Neural crest cell (in vitro differentiated cells): ENCODE results near the gene ERGIC3. TPM values are rescaled to one million over a fixed set of nuclear protein-coding genes. Genes with fewer than 3 reads are reported as not detected.

Experiments
- DNase-seq: peaks from one replicate; pipeline ENCODE4 v3.0.0; 2021; ENCODE audit warnings: low read depth, mixed read lengths, low spot score
- H3K27ac Mint-ChIP-seq: one replicate; pipeline ENCODE4 v1.8.0; 2021; ENCODE audit warnings: mild to moderate bottlenecking, mixed read lengths; ENCODE audit not compliant: unreplicated experiment
- H3K27me3 Mint-ChIP-seq: 2 replicates; pipeline ENCODE4 v1.8.0; 2021; ENCODE audit warnings: low read depth, mild to moderate bottlenecking, mixed read lengths
- H3K36me3 Mint-ChIP-seq: 2 replicates; pipeline ENCODE4 v1.8.0; 2021; ENCODE audit warnings: low read depth, mild to moderate bottlenecking, mixed read lengths
- H3K4me1 Mint-ChIP-seq: 2 replicates; pipeline ENCODE4 v1.8.0; 2021; ENCODE audit warnings: mixed read lengths
- H3K4me3 Mint-ChIP-seq: one replicate; pipeline ENCODE4 v1.8.0; 2021; ENCODE audit warnings: mild to moderate bottlenecking, mixed read lengths
- H3K9me3 Mint-ChIP-seq: 2 replicates; pipeline ENCODE4 v1.8.0; 2021; ENCODE audit warnings: mixed read lengths
- CTCF ChIP-seq: fragments of 200-600 bp; sonication (generic); conservative IDR thresholded peaks from 2 replicates; pipeline ENCODE4 v1.5.0; 2021; ENCODE audit warnings: antibody characterized with exemption, mild to moderate bottlenecking
- total RNA-seq: library from RNA; stranded (reverse); gene quantifications from 2 replicates; pipeline ENCODE4 v1.2.1, GENCODE V29; 2021

ERGIC3 gene
- total RNA-seq, 1 donor from 2014 or later, result 267 TPM

DNA sequence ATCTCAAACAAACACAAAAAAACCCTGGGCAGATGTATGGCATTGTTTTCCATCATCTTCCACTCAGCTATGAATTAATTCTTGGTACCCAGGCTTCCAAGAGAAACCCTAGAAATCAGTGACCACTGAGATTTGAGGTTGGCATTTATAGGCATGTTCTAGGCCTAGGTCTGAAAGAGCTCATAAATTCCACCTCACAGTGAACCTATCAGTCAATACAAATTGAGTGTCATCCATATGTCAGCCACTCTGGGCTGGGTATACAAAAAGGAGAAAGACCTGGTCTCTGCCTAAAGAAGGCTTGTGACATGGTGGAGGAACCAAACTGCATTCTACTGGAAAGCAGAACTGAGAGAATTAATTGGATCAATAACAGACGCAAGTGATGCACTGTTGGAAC lies 42.6 kb upstream of the ERGIC3 start:
- H3K4me3 Mint-ChIP-seq, result no peak overlapping the region
- H3K9me3 Mint-ChIP-seq, result no peaks in the 10 kb centered on the region
- no peaks in the 10 kb centered on the region for H3K27me3 Mint-ChIP-seq
- DNase-seq, result no peak
- no peaks in the 10 kb centered on the region for H3K4me1 Mint-ChIP-seq
- no peak overlapping the region for H3K27ac Mint-ChIP-seq
- H3K36me3 Mint-ChIP-seq, result peaks cover 16% of the 10 kb centered on the region
- TF ChIP-seq CTCF, result no peak

DNA sequence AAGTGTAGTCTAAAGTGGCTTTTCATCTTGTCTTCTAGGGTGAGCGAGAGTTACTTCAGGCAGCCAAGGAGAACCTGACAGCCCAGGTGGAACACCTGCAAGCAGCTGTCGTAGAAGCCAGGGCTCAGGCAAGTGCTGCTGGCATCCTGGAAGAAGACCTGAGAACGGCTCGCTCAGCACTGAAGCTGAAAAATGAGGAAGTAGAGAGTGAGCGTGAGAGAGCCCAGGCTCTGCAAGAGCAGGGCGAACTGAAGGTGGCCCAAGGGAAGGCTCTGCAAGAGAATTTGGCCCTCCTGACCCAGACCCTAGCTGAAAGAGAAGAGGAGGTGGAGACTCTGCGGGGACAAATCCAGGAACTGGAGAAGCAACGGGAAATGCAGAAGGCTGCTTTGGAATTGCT lies 39.5 kb upstream of the ERGIC3 start:
- H3K36me3 Mint-ChIP-seq, result peaks cover 19% of the 10 kb centered on the region
- TF ChIP-seq CTCF, result no peak
- no peaks in the 10 kb centered on the region for H3K4me1 Mint-ChIP-seq
- H3K4me3 Mint-ChIP-seq, result no peak overlapping the region
- no peak overlapping the region for H3K27ac Mint-ChIP-seq
- H3K27me3 Mint-ChIP-seq, result no peaks in the 10 kb centered on the region
- H3K9me3 Mint-ChIP-seq, result no peaks in the 10 kb centered on the region
- DNase-seq, result no peak

DNA sequence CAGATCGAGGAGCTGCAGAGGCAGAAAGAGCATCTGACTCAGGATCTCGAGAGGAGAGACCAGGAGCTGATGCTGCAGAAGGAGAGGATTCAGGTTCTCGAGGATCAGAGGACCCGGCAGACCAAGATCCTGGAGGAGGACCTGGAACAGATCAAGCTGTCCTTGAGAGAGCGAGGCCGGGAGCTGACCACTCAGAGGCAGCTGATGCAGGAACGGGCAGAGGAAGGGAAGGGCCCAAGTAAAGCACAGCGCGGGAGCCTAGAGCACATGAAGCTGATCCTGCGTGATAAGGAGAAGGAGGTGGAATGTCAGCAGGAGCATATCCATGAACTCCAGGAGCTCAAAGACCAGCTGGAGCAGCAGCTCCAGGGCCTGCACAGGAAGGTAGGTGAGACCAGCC lies 38.6 kb upstream of the ERGIC3 start:
- Mint-ChIP-seq H3K36me3 (peaks cover 19% of the 10 kb centered on the region), H3K27me3 (no peaks in the 10 kb centered on the region), H3K27ac (no peak overlapping the region), H3K4me1 (no peaks in the 10 kb centered on the region), H3K9me3 (no peaks in the 10 kb centered on the region), H3K4me3 (no peak overlapping the region)
- no peak for DNase-seq
- TF ChIP-seq CTCF, result no peak

GRCh38 chr20:35503841-35504561 lies 37.9 kb upstream of the ERGIC3 start:
- Mint-ChIP-seq H3K36me3 (peaks cover 19% of the 10 kb centered on the region), H3K4me1 (no peaks in the 10 kb centered on the region), H3K27ac (peak overlapping the region; percentile 73), H3K4me3 (no peak overlapping the region), H3K27me3 (no peaks in the 10 kb centered on the region), H3K9me3 (no peaks in the 10 kb centered on the region)
- DNase-seq, result no peak
- TF ChIP-seq CTCF, result no peak

GRCh38 chr20:35504751-35505150 lies 37.1 kb upstream of the ERGIC3 start:
- Mint-ChIP-seq H3K27me3 (no peaks in the 10 kb centered on the region), H3K4me3 (no peak overlapping the region), H3K4me1 (no peaks in the 10 kb centered on the region), H3K9me3 (no peaks in the 10 kb centered on the region), H3K36me3 (peaks cover 19% of the 10 kb centered on the region), H3K27ac (peak overlapping the region; percentile 91)
- no peak for TF ChIP-seq CTCF
- DNase-seq, result no peak
